ENCODE data around the gene TNFRSF25. TPM values are rescaled to one million over a fixed set of nuclear protein-coding genes. Genes with fewer than 3 reads are reported as not detected.

TNFRSF25 gene
- total and polyA plus RNA-seq, 4 donors: 4.9 to 19.8 (median 11.7) TPM

- WGBS, 2 donors: 92 to 94% methylated on average over 5 of the region's 5 CpGs
- H3K9me3 ChIP-seq (ENCODE audit: control insufficient read depth in 4 of 4, insufficient read depth in 3 of 4, low read length in 3 of 4): peaks cover 0 to 2% (median 0%) of the 10 kb centered on the region in 4 donors
- no peaks in the 10 kb centered on the region for H3K27me3 ChIP-seq (ENCODE audit: control insufficient read depth in 3 of 3, insufficient read depth in 3 of 3, low read length in 2 of 3)
- H3K9ac ChIP-seq (ENCODE audit: insufficient read depth in 1 of 2, low read length in 2 of 2): no peak overlapping the region
- ATAC-seq (ENCODE audit: insufficient read depth, low FRiP score) (no peak), DNase-seq (no peak)
- H3K4me3 ChIP-seq: no peak overlapping the region
- peaks cover 0 to 7% (median 0%) of the 10 kb centered on the region in 5 donors for H3K4me1 ChIP-seq (ENCODE audit: control insufficient read depth in 5 of 5, insufficient read depth in 5 of 5, low read length in 5 of 5)
- H3K27ac ChIP-seq (ENCODE audit: low read depth in 1 of 2, low read length in 1 of 2): no peak overlapping the region
- TF ChIP-seq CTCF (IDR thresholded peaks at IDR 0.05; ENCODE audit: control extremely low read depth, extremely low read depth): no peak
- H3K36me3 ChIP-seq (ENCODE audit: control insufficient read depth in 4 of 4, insufficient read depth in 4 of 4, low read length in 4 of 4): peaks cover 0 to 20% (median 12%) of the 10 kb centered on the region in 4 donors
Measured at GRCh38 chr1:6466751-6467150, 778 bp upstream of the TNFRSF25 start.

DNA sequence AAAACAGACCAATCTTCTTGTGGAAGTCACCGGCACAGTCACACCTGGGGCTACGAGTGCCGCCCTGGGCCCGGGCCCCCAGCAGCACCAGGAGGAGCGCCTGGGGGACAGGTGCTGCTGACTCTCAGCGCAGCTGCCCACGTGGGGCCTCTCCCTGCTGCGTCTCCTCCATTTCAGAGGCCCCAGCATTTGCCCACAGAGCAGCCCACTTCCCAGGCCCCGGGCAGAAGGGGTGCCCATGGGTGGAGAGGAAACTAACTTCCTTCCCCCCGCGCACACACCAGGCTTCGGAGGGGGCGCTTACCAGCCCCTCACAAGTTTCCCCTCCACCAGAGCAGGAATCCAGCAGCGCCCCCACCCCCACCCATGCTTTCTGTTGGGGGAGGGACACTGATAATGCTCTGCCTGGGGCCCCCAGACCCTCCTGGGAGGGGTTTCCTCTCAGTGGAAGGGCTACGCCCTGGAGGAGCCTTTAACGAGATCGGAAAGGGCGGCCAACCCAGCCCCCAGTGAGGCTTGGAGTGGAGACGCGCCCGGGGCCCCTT is 440 bp downstream of the TNFRSF25 start:
- DNase-seq: no peak
- Histone ChIP-seq H3K9me3 (ENCODE audit: control insufficient read depth in 4 of 4, insufficient read depth in 3 of 4, low read length in 3 of 4) (peaks cover 0 to 3% (median 0%) of the 10 kb centered on the region in 4 donors), H3K4me1 (ENCODE audit: control insufficient read depth in 5 of 5, insufficient read depth in 5 of 5, low read length in 5 of 5) (peaks cover 0 to 14% (median 0%) of the 10 kb centered on the region in 5 donors), H3K27ac (ENCODE audit: low read depth in 1 of 2, low read length in 1 of 2) (no peak overlapping the region), H3K4me3 (no peak overlapping the region), H3K27me3 (ENCODE audit: control insufficient read depth in 3 of 3, insufficient read depth in 3 of 3, low read length in 2 of 3) (no peaks in the 10 kb centered on the region), H3K36me3 (ENCODE audit: control insufficient read depth in 4 of 4, insufficient read depth in 4 of 4, low read length in 4 of 4) (peaks cover 0 to 20% (median 12%) of the 10 kb centered on the region in 4 donors), H3K9ac (ENCODE audit: insufficient read depth in 1 of 2, low read length in 2 of 2) (no peak overlapping the region)
- no peak for ATAC-seq (ENCODE audit: insufficient read depth, low FRiP score)
- TF ChIP-seq CTCF (IDR thresholded peaks at IDR 0.05; ENCODE audit: control extremely low read depth, extremely low read depth): no peak
- 17 to 41% methylated on average over 20 to 21 of the region's 21 CpGs for WGBS, 2 donors

- no peaks in the 10 kb centered on the region for H3K27me3 ChIP-seq (ENCODE audit: control insufficient read depth in 3 of 3, insufficient read depth in 3 of 3, low read length in 2 of 3)
- H3K9me3 ChIP-seq (ENCODE audit: control insufficient read depth in 4 of 4, insufficient read depth in 3 of 4, low read length in 3 of 4): peaks cover 0 to 3% (median 0%) of the 10 kb centered on the region in 4 donors
- WGBS, 2 donors: 83 to 89% methylated on average over 5 of the region's 5 CpGs
- H3K27ac ChIP-seq (ENCODE audit: low read depth in 1 of 2, low read length in 1 of 2): no peak overlapping the region
- H3K4me1 ChIP-seq (ENCODE audit: control insufficient read depth in 5 of 5, insufficient read depth in 5 of 5, low read length in 5 of 5): peaks cover 0 to 16% (median 0%) of the 10 kb centered on the region in 5 donors
- H3K4me3 ChIP-seq: no peak overlapping the region
- no peak overlapping the region for H3K9ac ChIP-seq (ENCODE audit: insufficient read depth in 1 of 2, low read length in 2 of 2)
- DNase-seq (no peak), ATAC-seq (ENCODE audit: insufficient read depth, low FRiP score) (no peak)
- TF ChIP-seq CTCF (IDR thresholded peaks at IDR 0.05; ENCODE audit: control extremely low read depth, extremely low read depth): no peak
- H3K36me3 ChIP-seq (ENCODE audit: control insufficient read depth in 4 of 4, insufficient read depth in 4 of 4, low read length in 4 of 4): peaks cover 0 to 17% (median 10%) of the 10 kb centered on the region in 4 donors
Measured at GRCh38 chr1:6464915-6465314, 1.1 kb downstream of the TNFRSF25 start.

DNA sequence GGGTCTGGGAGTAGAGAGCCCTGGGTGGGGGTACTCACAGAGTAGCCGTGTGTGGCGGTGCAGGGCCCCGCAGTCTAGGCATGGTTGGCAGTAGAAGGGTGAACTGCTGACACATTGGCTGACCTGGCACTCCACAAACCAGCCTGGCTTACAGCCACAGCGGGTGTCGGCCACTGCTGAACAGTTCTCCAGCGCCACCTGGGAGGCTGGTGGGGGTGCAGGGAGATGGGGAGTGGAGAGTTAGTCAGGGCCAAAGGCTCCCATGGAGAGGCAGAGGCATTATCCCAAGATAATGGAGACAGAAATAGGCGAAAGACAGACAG is 1.5 kb downstream of the TNFRSF25 start:
- Histone ChIP-seq H3K27ac (ENCODE audit: low read depth in 1 of 2, low read length in 1 of 2) (no peak overlapping the region), H3K9me3 (ENCODE audit: control insufficient read depth in 4 of 4, insufficient read depth in 3 of 4, low read length in 3 of 4) (peaks cover 0 to 3% (median 0%) of the 10 kb centered on the region in 4 donors), H3K4me1 (ENCODE audit: control insufficient read depth in 5 of 5, insufficient read depth in 5 of 5, low read length in 5 of 5) (peaks cover 0 to 20% (median 0%) of the 10 kb centered on the region in 5 donors), H3K36me3 (ENCODE audit: control insufficient read depth in 4 of 4, insufficient read depth in 4 of 4, low read length in 4 of 4) (peaks cover 0 to 14% (median 9%) of the 10 kb centered on the region in 4 donors), H3K9ac (ENCODE audit: insufficient read depth in 1 of 2, low read length in 2 of 2) (no peak overlapping the region), H3K4me3 (no peak overlapping the region), H3K27me3 (ENCODE audit: control insufficient read depth in 3 of 3, insufficient read depth in 3 of 3, low read length in 2 of 3) (peaks cover 0 to 2% (median 0%) of the 10 kb centered on the region in 3 donors)
- TF ChIP-seq CTCF (IDR thresholded peaks at IDR 0.05; ENCODE audit: control extremely low read depth, extremely low read depth): no peak
- 82 to 92% methylated on average over 7 of the region's 7 CpGs for WGBS, 2 donors
- no peak for ATAC-seq (ENCODE audit: insufficient read depth, low FRiP score)
- DNase-seq: no peak
